HG03060 (cell line): ENCODE results near the gene OAS2.
"Not testable (repeated sequence)": the region's sequence is repeated elsewhere in the genome, so short reads cannot be mapped to it uniquely, and the experiment has no call there.

ENCODE experiments used
- ATAC-seq: cut with Tn5 transposase; IDR thresholded peaks from one replicate; pipeline ENCODE4 v1.9.1; 2021; ENCODE audit warnings: low read depth, moderate number of reproducible peaks; ENCODE audit not compliant: unreplicated experiment

Gene OAS2

GRCh38 chr12:112947761-112948160, 30.6 kb upstream of the OAS2 start:
- ATAC-seq: no peak

GRCh38 chr12:112948806-112949205, 29.5 kb upstream of the OAS2 start:
- ATAC-seq: no peak

- no peak for ATAC-seq
These were observed 27.6 kb upstream of the OAS2 start for GRCh38 chr12:112950701-112951100.

GRCh38 chr12:112957125-112957524, 21.2 kb upstream of the OAS2 start:
- not testable (repeated sequence) for ATAC-seq

- ATAC-seq: no peak
These were observed 17.2 kb upstream of the OAS2 start for GRCh38 chr12:112961074-112961473.

GRCh38 chr12:112961536-112961935, 16.8 kb upstream of the OAS2 start:
- ATAC-seq: no peak

GRCh38 chr12:112962561-112962960, 15.8 kb upstream of the OAS2 start:
- no peak for ATAC-seq

- no peak for ATAC-seq
These were observed 15.0 kb upstream of the OAS2 start for GRCh38 chr12:112963227-112963861.

- no peak for ATAC-seq
These were observed 14.2 kb upstream of the OAS2 start for GRCh38 chr12:112964067-112964670.

GRCh38 chr12:112964915-112965314, 13.4 kb upstream of the OAS2 start:
- no peak for ATAC-seq

- ATAC-seq: no peak
These were observed 12.7 kb upstream of the OAS2 start for GRCh38 chr12:112965643-112966042.

GRCh38 chr12:112967306-112967705, 11.0 kb upstream of the OAS2 start:
- ATAC-seq: no peak

GRCh38 chr12:112967858-112968257, 10.5 kb upstream of the OAS2 start:
- ATAC-seq: no peak

GRCh38 chr12:112969547-112970306, 8.6 kb upstream of the OAS2 start:
- no peak for ATAC-seq

GRCh38 chr12:112970391-112970790, 7.9 kb upstream of the OAS2 start:
- no peak for ATAC-seq

GRCh38 chr12:112971248-112971647, 7.1 kb upstream of the OAS2 start:
- no peak for ATAC-seq

GRCh38 chr12:112973011-112973735, 5.1 kb upstream of the OAS2 start:
- no peak for ATAC-seq

- no peak for ATAC-seq
These were observed 4.5 kb upstream of the OAS2 start for GRCh38 chr12:112973818-112974231.

- no peak for ATAC-seq
These were observed 3.4 kb upstream of the OAS2 start for GRCh38 chr12:112974904-112975303.

GRCh38 chr12:112977139-112977538, 1.2 kb upstream of the OAS2 start:
- no peak for ATAC-seq

- ATAC-seq: no peak
These were observed 678 bp upstream of the OAS2 start for GRCh38 chr12:112977641-112978040.
